DMS153 treated with DMSO at 0.1 percent for 48 hours (cell line): Measurements from ENCODE around the gene CCR4.
"Not testable (repeated sequence)": the region's sequence is repeated elsewhere in the genome, so short reads cannot be mapped to it uniquely, and the experiment has no call there.

Experiments used
- DNase-seq: peaks from one replicate; lab custom pipeline; 2025; ENCODE audit not compliant: unreplicated experiment; lab: John Stamatoyannopoulos, UW

CCR4 gene

DNA sequence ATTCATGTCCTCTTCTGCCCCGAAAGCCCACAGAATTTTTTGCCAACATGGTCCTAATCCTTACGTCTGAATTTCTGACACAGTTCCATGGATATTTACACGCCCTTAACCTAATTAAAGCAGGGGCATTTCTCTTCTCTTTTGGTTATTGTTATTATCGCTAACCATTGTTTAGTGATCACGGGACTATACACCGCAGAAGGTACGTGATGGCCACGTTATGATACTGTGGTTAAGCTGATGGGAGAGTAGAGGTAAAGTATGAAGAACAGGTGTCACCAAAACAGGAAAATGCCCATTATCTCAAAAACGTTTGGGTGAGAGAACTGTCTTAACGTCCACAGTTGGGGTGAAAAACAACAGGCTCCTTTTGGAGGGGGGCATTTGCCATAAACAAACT lies 26.4 kb downstream of the CCR4 start:
- DNase-seq, result no peak

DNA sequence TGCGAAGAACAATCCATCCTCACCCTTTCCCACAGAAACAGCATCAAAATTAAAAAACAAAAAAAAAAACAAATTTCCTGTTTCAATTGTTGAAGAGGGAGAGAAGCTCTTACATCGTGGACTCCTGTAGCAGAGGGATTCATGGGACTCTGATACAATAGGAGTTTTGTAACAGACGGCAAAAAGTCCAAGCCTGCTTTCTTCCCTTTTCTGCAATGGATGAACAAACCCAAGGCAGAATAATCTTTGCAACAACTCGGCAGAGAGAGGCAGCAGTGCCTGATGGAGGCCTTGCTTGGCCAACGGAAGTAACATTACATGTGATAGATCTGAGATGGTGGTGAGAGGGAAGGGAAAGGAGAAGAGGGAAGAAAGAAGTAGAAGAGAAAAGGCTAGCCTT lies 26.9 kb downstream of the CCR4 start:
- no peak for DNase-seq

DNA sequence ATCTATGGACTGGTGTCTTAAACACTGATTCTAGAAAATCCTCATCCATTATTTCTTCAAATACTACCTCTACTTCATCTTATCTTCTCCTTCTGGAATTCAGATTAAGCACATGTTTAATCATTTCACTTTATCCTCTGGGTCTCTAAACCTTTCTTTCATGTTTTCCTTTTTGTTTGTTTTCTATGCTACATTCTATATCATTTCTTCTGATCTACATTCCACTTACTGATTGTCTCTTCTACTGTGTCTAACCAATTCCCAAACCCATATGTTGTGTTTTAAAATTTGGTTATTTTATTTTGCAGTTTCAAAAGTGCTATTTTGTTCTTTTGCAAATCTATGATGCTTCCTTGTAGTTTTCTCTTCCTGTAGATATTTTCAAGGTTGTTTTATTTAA lies 31.7 kb downstream of the CCR4 start:
- no peak for DNase-seq

DNA sequence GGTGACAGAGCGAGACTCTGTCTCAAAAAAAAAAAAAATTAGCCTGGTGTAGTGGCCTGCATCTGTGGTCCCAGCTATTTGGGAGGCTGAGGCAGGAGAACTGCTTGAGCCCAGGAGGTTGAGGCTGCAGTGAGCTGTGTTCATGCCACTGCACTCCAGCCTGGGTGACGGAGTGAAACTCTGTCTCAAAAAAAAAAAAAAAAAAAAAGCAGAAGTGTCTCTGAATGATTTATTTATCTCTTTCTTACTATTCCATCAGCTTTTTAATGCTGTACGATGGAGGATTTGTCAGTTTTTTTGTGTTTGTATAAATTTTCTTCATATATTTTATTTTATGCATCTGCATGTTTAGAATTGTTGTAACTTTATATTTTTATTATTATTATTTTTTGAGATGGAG lies 33.5 kb downstream of the CCR4 start:
- not testable (repeated sequence) for DNase-seq

DNA sequence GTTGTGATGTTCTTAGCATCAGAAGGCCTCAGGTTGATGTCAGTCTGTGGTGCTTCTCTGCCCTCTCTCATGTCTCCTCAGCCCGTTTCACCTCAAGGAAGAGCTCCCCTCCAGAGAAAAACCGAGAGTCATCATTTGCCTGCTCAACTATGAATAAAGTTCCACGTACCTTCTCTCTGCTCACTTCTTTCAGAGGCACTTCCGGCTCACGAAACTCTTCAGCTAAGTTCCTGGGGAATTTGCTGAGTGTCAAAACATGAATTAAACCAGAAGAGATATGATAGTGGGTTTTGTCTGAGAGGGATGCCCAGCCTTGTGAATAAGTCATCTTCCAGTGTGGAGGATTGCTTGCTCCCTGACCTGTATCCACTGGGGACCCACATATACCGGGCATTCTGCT lies 37.7 kb downstream of the CCR4 start:
- no peak for DNase-seq

DNA sequence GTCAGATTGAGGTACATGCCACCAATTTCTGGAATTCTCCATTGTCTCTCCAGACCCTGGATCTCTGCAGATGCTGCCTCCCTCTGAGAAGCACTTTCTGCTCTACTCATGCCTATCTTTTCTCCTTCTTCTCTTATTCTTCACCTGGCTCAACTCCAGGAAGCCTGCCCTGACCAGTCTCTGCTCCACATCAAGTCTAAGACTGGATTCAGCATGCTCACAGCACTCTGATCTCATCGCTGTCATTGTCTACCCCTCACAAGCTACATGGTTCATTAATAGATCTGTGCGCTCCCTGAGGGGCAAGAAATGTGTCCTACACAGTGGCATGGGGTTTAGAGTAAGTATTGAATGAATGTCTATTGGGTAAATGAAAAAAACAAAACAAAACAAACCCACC lies 38.7 kb downstream of the CCR4 start:
- no peak for DNase-seq

DNA sequence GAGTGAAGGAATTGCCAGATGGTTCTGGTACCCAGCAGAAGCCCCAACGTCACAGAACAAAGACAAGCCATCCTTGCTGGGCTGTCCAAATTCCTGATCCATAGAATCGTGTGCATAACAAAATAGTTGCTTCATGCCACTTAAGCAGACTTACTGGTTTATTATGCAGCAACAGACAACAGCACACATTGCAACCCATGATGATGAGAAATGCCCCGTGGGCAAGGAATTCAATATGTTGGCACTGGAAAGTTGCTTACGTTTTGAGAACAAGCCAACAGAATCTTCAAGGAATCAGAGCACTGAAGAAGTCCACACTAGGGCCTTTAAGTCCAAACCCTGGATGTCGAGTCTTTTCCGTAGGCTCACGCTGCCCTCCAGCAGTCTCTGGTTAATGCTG lies 40.3 kb downstream of the CCR4 start:
- no peak for DNase-seq

DNA sequence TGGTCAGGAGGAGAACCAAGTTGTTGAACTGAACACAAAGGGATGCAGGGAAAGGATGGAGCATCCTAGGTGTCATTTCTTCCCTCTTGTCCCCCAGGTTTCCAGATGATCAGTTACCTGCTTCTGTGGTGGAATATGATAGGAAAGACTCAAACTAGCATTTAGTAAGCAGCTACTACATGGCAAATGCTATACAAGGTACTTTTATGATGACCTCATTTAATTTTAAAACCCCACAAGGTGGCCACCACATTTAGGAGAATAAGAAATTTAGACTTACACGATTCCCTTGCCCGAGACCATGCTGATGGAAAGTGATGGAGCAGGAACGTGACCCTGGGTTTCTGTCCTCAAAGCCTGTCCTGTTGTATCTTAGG lies 40.9 kb downstream of the CCR4 start:
- no peak for DNase-seq

DNA sequence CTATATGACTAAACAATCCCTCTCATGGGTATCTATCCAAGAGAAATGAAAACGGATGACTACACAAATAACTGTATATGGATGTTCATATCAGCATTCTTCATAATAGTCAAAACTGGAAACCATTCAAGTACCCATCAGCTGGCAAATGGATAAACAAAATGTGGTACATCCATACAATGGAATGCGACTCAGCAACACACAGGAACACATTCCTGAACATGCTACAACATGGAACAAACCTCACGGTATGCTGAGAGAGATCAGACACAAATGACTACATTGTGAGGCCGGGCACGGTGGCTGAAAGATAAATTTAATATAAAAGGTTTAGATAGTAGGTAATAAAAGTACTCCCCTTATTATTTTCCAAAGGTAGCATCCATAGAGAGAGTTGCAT lies 42.6 kb downstream of the CCR4 start:
- no peak for DNase-seq

DNA sequence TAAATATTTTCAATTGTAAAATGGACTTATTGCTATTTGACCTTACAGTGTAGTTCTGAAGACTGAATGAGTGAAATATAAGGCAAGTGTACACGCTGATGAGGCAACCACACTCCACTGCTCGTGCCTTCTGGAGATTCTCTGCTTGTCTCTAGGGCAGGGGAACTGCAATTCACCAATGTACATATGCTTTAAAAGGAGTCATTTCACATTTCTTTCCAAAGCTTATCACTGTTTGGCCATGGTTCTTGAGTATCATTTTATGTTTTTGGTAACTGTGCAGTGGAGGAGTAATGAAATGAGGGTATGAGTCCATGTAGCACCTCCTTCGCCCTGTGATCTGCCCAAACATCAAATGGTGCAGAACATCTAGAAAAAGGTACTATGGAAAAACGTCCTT lies 43.7 kb downstream of the CCR4 start:
- no peak for DNase-seq

DNA sequence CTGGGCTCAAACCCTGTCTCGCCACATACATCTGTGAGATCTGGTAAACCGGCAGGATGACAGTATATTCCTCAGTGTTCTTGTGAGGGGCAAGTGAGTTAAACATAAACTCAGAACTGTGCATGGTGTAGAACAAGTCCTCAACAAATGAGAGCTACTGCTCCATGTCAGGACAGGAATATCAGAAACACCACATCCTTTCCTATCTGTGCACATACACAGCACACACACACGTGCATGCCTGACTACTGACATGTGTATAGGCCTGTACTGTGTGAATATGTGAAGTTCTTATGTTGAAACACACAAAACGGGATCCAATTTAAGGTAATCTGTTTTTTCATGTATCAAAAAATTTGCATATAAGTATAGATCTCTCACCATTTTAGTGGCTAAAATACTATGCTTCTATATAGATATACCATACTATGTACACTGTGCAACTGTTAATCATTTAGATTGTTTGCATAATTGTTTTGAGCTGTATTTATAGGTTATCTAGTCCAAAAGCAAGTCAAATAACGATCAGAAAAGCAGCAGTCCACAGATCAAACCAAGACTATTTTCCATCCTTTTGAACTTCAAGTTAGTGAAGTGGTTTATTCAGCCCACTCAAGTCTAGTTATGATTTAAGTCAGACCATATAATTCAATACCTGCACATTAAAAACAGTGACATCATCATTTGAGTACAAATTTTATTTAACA lies 44.8 kb downstream of the CCR4 start:
- DNase-seq, result no peak

DNA sequence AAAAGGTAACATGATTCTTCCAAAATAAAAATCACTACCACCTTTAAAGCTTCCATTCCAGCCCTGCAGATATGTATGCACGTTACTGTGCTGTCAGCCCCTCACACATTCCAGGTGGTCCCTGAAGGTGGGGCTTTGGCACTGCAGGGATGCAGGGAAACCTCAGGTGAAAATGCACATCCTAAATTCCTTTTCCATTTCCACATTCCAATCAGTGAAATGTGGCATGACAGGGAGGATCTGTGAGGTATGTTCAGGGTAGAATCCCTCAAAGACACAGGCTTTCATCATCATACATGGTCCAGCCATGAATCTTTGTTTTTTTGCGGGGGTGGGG lies 45.3 kb downstream of the CCR4 start:
- no peak for DNase-seq

DNA sequence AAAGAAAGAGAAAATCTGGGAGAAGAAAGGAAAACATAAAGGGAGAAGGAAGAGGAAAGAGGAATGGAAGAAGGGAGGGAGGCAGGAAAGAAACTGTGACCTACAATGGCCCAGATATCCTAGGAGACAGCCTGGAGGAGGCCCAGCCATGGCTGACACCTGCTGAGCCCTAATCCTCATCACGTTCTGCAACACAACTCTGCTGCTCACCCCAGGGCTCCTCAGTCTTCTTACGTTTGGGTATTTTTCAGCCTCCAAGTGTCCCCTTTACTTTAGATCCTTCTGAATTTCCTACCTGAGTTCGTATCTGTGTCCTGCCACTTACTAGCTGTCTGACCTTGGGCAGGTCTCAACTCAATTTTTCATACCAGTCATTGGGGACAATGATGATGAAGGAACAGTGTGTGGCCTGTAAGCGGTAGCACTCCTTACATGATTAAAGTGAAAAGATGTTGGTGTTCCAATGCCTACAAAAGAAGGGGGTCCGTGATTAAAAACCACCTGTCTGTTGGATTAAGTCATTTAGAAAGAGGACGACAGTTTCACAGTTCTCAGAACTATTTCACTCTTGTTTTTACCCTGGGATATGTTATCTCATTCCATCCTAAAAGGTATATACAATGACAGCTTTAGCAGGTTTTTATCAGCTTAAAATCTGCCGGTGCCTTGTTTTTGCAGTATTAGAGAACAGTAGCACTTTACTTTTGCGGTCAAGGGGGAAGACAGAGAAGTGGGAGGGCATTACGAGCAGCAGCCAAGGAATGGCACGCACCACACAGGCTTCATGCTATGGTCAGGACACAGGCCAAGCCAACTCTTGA lies 47.4 kb downstream of the CCR4 start:
- DNase-seq, result no peak

DNA sequence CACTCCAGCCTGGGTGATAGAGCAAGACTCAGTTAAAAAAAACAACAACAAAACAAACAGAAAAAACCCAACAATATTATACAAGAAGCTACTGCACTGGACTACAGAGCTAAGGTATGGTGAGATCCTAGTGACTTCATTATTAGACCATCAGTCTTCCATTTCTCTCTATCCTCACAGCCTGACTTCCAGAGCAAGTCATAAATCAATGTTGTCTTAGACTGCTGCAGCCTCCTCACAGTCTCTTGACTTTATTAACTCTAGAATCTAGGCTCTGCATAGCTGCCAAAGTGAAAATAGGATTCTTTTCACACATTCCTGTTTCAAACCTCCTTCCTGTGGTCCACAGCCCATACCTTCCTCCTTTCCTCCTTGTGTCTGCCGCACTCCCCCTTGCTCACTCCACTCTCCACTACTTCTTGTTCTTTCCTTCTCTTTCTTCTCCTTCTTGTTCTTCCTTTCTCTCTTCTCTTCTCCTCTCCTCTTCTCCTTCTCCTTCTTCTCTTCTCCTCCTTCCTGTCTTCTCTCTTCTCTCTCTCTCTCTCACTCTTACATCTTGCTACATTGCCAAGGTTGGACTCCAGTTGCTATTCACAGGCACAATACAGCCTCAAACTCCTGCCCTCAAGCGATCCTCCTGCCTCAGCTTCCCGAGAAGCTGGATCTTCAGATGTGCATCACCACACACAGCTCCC lies 49.4 kb downstream of the CCR4 start:
- no peak for DNase-seq

DNA sequence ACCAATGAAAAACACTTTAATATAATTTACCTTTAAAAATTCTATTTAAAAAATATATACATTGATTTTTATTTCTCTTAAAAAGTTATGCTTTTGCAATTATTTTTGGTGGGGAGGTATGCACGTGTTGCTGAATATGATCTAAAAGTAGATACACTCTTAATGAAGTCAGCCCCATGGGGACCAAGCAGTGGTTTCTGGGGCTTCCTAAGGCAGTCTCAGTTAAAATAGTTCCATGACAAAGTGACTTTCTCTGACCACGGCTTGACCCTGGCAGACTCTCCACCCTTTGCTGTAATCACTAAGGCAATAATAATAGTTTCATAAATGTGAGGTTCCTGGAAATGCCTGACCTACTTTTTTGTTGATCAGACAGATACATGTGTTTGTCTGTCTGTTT lies 50.4 kb downstream of the CCR4 start:
- no peak for DNase-seq

DNA sequence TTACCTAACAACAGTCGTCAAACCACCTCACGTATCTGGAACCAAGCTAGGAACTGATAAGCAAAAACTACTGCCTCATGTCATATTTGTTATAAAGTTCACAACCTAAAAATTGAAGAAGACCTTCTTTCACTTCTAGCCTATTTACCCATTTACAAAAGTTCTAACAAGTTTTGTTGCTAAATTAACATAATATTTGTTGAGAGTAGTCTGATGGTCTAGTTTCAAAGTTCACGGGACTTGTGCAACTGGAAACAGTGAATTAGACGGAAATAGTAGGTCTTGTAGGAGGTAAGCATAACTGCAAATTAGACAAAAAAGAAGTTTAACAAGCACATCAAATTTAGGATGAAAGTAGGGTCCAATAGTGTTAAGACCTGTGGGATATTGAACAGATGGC lies 51.9 kb downstream of the CCR4 start:
- DNase-seq, result no peak

DNA sequence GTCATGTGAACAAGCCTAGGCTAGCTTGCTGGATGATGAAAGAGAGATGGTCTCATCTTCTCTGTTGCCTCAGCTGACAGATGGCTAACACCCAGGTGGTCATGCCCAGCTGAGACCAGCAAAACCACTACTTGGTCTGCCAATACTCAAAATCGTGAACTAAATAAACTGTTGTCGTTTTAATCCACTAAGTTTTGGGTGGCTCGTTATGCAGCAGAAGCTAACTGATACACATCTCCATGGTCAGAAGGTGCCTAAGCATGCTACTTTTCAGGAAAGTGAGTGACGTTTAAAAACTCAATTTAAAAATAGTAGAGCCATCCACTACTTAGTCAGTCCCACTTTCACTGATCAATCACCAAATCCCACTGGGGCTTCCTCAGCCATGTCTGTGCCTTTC lies 52.8 kb downstream of the CCR4 start:
- no peak for DNase-seq

DNA sequence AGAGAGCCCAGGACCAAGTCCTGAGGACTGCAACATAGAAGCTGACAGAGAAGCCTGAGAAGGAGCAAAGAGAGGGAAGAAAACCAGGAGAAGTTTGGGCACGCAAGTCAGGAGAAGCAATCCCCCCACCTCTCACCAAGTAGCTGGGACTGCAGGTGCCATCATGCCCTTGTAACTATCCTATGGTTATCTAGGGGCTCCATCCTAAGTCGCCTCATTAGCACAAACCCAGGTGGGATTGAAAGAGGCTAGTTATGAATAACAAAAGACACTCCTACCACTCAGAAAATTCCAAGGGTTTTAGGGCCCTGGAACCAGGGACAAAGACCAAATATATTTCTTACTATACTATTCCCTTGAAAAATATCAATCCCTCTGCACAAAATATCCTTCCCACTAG lies 53.5 kb downstream of the CCR4 start:
- no peak for DNase-seq
